OCI-M2 (cell line): ENCODE data around the gene CSNK1A1L.

Experiments
- DNase-seq: peaks from one replicate; lab custom pipeline; 2025; ENCODE audit not compliant: unreplicated experiment; lab: John Stamatoyannopoulos, UW

Gene CSNK1A1L

GRCh38 chr13:37105251-37105714 lies at the start of gene CSNK1A1L:
CSNK1A1L (minus strand) TSS chr13:37105664; CDS start chr13:37105256, 408 bp downstream.
- no peak for DNase-seq

- DNase-seq: no peak
These were observed 43.9 kb upstream of the CSNK1A1L start for GRCh38 chr13:37149380-37149779.

- no peak for DNase-seq
These were observed 43.0 kb upstream of the CSNK1A1L start for GRCh38 chr13:37148501-37148900.

GRCh38 chr13:37144661-37145060 lies 39.2 kb upstream of the CSNK1A1L start:
- DNase-seq: no peak

- DNase-seq: no peak
These were observed 38.4 kb upstream of the CSNK1A1L start for GRCh38 chr13:37143911-37144310.

- DNase-seq: no peak
These were observed 37.4 kb upstream of the CSNK1A1L start for GRCh38 chr13:37142877-37143276.

- DNase-seq: no peak
These were observed 35.5 kb upstream of the CSNK1A1L start for GRCh38 chr13:37141011-37141410.

- DNase-seq: no peak
These were observed 33.9 kb upstream of the CSNK1A1L start for GRCh38 chr13:37139356-37139755.

GRCh38 chr13:37138926-37139325 lies 33.5 kb upstream of the CSNK1A1L start:
- no peak for DNase-seq

- DNase-seq: no peak
These were observed 32.7 kb upstream of the CSNK1A1L start for GRCh38 chr13:37138169-37138568.

GRCh38 chr13:37136633-37137032 lies 31.2 kb upstream of the CSNK1A1L start:
- DNase-seq: no peak

- no peak for DNase-seq
These were observed 30.7 kb upstream of the CSNK1A1L start for GRCh38 chr13:37136187-37136586.

- no peak for DNase-seq
These were observed 29.1 kb upstream of the CSNK1A1L start for GRCh38 chr13:37134411-37135041.

- no peak for DNase-seq
These were observed 26.7 kb upstream of the CSNK1A1L start for GRCh38 chr13:37132211-37132610.

GRCh38 chr13:37131092-37131491 lies 25.6 kb upstream of the CSNK1A1L start:
- no peak for DNase-seq

- DNase-seq: no peak
These were observed 24.4 kb upstream of the CSNK1A1L start for GRCh38 chr13:37129866-37130265.

- DNase-seq: no peak
These were observed 22.3 kb upstream of the CSNK1A1L start for GRCh38 chr13:37127691-37128241.

- DNase-seq: no peak
These were observed 17.9 kb upstream of the CSNK1A1L start for GRCh38 chr13:37123337-37123736.

- no peak for DNase-seq
These were observed 12.6 kb upstream of the CSNK1A1L start for GRCh38 chr13:37118016-37118415.

- no peak for DNase-seq
These were observed 8.8 kb upstream of the CSNK1A1L start for GRCh38 chr13:37114250-37114649.

- no peak for DNase-seq
These were observed 8.1 kb upstream of the CSNK1A1L start for GRCh38 chr13:37113534-37113933.

- peak; percentile 14 for DNase-seq
These were observed 3.7 kb upstream of the CSNK1A1L start for GRCh38 chr13:37109051-37109678.
